Osteocyte (in vitro differentiated cells): ENCODE results near the gene NME7. TPM values are rescaled to one million over a fixed set of nuclear protein-coding genes. Genes with fewer than 3 reads are reported as not detected.

Source experiments
- DNase-seq: peaks from one replicate; pipeline ENCODE4 v3.0.0; 2021; ENCODE audit warnings: mixed read lengths; ENCODE audit not compliant: unreplicated experiment; ENCODE audit errors: extremely low spot score
- H3K27ac Mint-ChIP-seq: one replicate; pipeline ENCODE4 v1.8.0; 2021; ENCODE audit warnings: mild to moderate bottlenecking, mixed read lengths; ENCODE audit not compliant: unreplicated experiment
- H3K27me3 Mint-ChIP-seq: one replicate; pipeline ENCODE4 v1.8.0; 2021; ENCODE audit warnings: mixed read lengths; ENCODE audit not compliant: unreplicated experiment
- H3K36me3 Mint-ChIP-seq: one replicate; pipeline ENCODE4 v1.8.0; 2021; ENCODE audit warnings: mixed read lengths; ENCODE audit not compliant: unreplicated experiment
- H3K4me1 Mint-ChIP-seq: one replicate; pipeline ENCODE4 v1.8.0; 2021; ENCODE audit warnings: mixed read lengths; ENCODE audit not compliant: unreplicated experiment
- H3K4me3 Mint-ChIP-seq: one replicate; pipeline ENCODE4 v1.8.0; 2021; ENCODE audit warnings: mild to moderate bottlenecking, moderate library complexity, mixed read lengths; ENCODE audit not compliant: unreplicated experiment
- H3K9me3 Mint-ChIP-seq: one replicate; pipeline ENCODE4 v1.8.0; 2021; ENCODE audit warnings: mixed read lengths; ENCODE audit not compliant: unreplicated experiment
- total RNA-seq: library from RNA; stranded (reverse); gene quantifications from 2 replicates; pipeline ENCODE4 v1.2.1, GENCODE V29; 2021
- TF ChIP-seq, protein P1 (sequence below): fragments of 200-600 bp; sonication (generic); IDR thresholded peaks from 2 replicates; pipeline ENCODE4 v1.5.0; 2021; ENCODE audit warnings: antibody characterized with exemption, mild to moderate bottlenecking, moderate library complexity

Gene NME7
- total RNA-seq, 1 donor from 2014 or later, result 20.5 TPM

DNA sequence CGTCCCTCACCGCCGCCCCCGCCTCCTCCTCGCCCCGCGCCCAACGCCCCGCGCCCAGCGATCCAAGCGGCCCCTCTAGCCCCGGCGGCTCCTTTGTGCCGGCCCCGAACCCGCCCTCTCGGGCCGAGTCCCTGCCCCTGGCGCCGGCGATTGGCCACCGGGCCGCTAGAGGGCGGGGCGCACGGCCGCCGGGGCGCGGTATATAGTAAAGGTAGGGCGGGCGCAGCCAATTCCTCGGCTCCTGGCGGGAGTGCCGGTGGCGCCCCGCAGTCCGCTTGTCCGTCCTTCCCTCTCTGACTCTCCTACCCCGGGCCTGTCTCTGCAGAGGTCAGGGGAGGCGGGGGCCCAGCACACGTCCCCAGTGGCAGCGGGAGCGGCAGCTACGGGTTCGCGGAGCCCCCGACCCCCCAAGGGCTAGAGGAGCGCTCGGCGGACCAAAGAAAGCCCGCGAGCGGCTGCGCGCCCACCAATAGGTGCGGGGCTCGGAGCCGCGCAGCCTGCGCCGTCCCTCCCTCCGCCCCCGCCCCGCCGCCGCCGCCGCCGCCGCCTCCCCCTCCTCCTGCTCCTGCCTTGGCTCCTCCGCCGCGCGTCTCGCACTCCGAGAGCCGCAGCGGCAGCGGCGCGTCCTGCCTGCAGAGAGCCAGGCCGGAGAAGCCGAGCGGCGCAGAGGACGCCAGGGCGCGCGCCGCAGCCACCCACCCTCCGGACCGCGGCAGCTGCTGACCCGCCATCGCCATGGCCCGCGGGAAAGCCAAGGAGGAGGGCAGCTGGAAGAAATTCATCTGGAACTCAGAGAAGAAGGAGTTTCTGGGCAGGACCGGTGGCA, 261.3 kb downstream of the NME7 start, which contains the start of gene ATP1B1:
TSS of gene ATP1B1 (plus strand) at position 596 of the 826 bp plus-strand sequence. CDS start at position 736, 140 bp downstream.
- peaks cover 47% of the 10 kb centered on the region for H3K4me1 Mint-ChIP-seq

DNA sequence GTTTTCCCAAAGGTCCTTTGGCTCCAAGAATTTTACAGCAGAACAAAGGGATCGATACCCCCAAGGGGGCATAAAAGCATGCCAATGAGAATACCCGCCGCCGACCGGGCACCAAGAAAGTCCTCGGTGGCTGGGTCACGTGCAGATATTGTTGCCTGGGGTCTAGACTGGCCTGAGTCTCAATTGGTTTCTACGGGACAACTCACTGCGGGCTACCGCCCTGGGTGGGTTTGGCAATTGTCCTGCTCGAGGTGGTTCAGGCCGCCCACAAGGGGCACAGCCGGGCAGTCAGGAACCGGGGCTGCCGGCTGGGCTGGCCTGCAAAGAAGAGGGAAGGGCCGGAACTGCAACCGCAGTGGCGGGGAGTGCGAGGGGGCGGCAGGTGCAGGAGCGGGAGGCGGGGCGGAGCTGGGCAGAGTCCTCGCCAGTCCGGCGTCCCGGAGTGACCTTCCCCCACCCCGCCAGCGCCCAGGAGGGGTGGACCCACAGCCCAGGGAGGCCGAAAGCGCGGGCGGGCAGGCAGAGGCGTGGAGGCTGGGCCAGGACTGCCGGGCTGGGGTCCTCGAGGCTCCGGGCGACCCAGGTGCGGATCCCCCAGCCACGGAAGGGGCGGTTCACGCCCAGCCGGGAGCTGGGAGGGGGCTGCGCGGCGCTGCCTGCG, 262.0 kb downstream of the NME7 start:
- DNase-seq, result peak; percentile 86
- H3K4me1 Mint-ChIP-seq, result peaks cover 41% of the 10 kb centered on the region
- H3K27ac Mint-ChIP-seq, result peak overlapping the region; percentile 50
- H3K36me3 Mint-ChIP-seq, result no peaks in the 10 kb centered on the region
- TF ChIP-seq, protein P1, sequence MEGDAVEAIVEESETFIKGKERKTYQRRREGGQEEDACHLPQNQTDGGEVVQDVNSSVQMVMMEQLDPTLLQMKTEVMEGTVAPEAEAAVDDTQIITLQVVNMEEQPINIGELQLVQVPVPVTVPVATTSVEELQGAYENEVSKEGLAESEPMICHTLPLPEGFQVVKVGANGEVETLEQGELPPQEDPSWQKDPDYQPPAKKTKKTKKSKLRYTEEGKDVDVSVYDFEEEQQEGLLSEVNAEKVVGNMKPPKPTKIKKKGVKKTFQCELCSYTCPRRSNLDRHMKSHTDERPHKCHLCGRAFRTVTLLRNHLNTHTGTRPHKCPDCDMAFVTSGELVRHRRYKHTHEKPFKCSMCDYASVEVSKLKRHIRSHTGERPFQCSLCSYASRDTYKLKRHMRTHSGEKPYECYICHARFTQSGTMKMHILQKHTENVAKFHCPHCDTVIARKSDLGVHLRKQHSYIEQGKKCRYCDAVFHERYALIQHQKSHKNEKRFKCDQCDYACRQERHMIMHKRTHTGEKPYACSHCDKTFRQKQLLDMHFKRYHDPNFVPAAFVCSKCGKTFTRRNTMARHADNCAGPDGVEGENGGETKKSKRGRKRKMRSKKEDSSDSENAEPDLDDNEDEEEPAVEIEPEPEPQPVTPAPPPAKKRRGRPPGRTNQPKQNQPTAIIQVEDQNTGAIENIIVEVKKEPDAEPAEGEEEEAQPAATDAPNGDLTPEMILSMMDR, result no peak
- no peaks in the 10 kb centered on the region for H3K27me3 Mint-ChIP-seq
- H3K4me3 Mint-ChIP-seq, result peak overlapping the region; percentile 68
- no peaks in the 10 kb centered on the region for H3K9me3 Mint-ChIP-seq

More for the DNA sequence above, 261.3 kb downstream of the NME7 start, which contains the start of gene ATP1B1:
- H3K27ac Mint-ChIP-seq, result peak within 1 kb of the TSS; percentile 90
- H3K4me3 Mint-ChIP-seq, result peak within 1 kb of the TSS; percentile 85
- TF ChIP-seq, protein P1, result peak; percentile 66
- DNase-seq, result peak; percentile 95
- no peaks in the 10 kb centered on the region for H3K9me3 Mint-ChIP-seq
- no peaks in the 10 kb centered on the region for H3K27me3 Mint-ChIP-seq
- no peaks in the 10 kb centered on the region for H3K36me3 Mint-ChIP-seq

DNA sequence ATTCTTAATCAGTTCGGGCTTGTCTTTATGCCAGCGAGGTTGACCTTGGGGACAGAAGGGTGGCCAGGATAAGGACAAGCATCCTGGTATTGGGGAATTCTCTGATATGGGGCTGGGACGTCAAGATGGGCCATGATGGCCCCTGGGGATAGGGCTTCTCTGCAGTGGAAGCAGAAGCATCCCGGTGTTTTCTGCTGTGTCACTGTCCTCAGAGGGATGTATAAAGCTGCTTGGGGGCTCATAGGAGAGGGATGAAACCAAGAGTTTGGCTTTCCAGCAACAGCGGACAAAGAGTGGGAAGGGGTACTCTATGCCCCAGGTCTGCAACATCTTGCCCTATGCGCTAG, 262.5 kb downstream of the NME7 start:
- no peaks in the 10 kb centered on the region for H3K27me3 Mint-ChIP-seq
- H3K4me3 Mint-ChIP-seq, result peak overlapping the region; percentile 68
- H3K4me1 Mint-ChIP-seq, result peaks cover 36% of the 10 kb centered on the region
- no peaks in the 10 kb centered on the region for H3K9me3 Mint-ChIP-seq
- H3K27ac Mint-ChIP-seq, result peak overlapping the region; percentile 50
- no peak for DNase-seq
- no peaks in the 10 kb centered on the region for H3K36me3 Mint-ChIP-seq
- TF ChIP-seq, protein P1, result no peak

DNA sequence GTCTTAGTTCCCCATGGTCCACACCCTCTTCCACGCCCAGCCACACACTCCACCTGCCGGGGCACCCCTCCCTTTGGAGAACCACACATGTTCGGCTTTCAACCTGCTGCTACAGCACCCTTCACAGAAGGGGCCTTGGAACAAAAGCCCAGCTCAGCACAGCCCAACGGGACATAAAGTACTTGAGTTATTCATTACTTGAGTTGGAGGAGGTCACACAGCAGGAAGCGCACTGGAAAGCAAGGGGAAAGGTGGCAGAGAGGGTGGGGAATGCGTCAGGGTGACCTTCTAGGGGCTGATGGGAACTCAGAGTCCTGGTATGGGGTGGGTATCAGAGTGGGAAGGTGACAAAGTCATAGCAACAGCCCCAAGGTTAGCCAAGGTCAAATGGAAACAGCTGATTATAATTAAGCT, 264.1 kb downstream of the NME7 start:
- H3K36me3 Mint-ChIP-seq, result no peaks in the 10 kb centered on the region
- peaks cover 20% of the 10 kb centered on the region for H3K4me1 Mint-ChIP-seq
- no peak overlapping the region for H3K4me3 Mint-ChIP-seq
- TF ChIP-seq, protein P1, result no peak
- DNase-seq, result no peak
- no peaks in the 10 kb centered on the region for H3K9me3 Mint-ChIP-seq
- no peak overlapping the region for H3K27ac Mint-ChIP-seq
- no peaks in the 10 kb centered on the region for H3K27me3 Mint-ChIP-seq

DNA sequence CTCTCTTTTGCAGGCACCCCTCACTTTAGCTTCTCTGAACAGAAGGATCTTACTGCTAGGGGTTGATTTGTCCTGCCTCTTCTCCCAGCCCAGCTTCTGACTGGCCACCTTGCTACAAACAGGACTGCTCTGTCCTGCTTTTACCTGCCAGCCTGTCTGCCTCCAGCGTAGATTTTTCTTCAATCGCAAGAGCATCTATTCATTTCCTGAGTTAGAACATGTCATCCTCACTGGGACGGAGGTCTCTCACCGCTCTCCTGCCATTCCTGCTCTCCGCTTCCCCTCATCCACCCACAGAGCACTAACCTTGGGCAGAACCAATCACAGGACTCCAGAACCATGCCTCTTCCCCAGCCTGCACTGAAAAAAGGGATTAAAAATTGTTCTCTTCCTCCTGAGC, 264.6 kb downstream of the NME7 start:
- Mint-ChIP-seq H3K4me3 (no peak overlapping the region), H3K36me3 (no peaks in the 10 kb centered on the region), H3K4me1 (peaks cover 15% of the 10 kb centered on the region), H3K9me3 (no peaks in the 10 kb centered on the region), H3K27me3 (no peaks in the 10 kb centered on the region), H3K27ac (no peak overlapping the region)
- TF ChIP-seq, protein P1, result no peak
- DNase-seq, result no peak
